ENCODE results near the gene SLC6A11. TPM values are rescaled to one million over a fixed set of nuclear protein-coding genes. Genes with fewer than 3 reads are reported as not detected.

Gene SLC6A11
- polyA plus RNA-seq, 12 donors = 0.08 to 0.81 (median 0.39) TPM; not detected in 6

- DNase-seq = no peak
Observed at GRCh38 chr3:10980312-10980711, 164.3 kb downstream of the SLC6A11 start.

DNA sequence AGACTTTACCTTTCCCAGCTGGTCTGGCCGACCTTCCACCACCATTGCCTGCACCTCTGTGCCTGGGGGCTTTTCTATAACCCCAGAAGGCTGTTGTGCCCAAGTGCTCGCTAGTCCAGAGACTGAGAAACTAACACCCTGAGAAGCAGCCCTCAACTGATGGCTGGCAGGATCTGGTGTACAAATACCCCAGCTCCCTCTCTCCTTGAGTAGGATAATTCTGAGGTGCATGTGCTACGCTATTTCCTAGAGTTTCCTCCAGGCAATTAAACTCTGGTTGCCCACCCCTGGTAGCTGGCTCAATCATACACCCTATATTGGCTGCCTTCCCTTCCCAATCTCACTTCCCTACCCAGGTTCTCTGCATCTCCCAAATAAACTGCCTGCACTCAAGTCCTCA lies 165.0 kb downstream of the SLC6A11 start:
- no peak for DNase-seq

- DNase-seq = no peak
Observed at GRCh38 chr3:10981961-10982360, 165.9 kb downstream of the SLC6A11 start.

DNA sequence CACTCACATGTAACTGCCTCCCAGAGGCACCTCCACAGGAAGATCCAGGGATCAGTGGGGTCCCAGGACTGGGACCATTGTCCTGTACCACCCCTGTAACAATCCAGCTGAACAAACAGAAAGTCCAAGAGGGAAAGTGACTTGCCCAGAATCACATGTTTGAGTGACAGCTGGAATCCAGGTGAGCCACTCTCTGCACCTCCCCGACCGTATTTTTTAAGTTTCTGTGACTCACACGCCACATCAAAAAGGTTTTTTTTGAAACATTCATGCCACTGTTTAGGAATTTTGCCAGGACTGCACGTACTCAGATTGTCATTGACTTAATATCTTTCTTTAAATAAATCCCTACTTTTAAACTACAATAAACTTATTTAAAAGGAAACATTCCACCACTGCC lies 166.8 kb downstream of the SLC6A11 start:
- DNase-seq = no peak

- peak; percentile 25 for DNase-seq
Observed at GRCh38 chr3:10983219-10983916, 167.3 kb downstream of the SLC6A11 start.

DNA sequence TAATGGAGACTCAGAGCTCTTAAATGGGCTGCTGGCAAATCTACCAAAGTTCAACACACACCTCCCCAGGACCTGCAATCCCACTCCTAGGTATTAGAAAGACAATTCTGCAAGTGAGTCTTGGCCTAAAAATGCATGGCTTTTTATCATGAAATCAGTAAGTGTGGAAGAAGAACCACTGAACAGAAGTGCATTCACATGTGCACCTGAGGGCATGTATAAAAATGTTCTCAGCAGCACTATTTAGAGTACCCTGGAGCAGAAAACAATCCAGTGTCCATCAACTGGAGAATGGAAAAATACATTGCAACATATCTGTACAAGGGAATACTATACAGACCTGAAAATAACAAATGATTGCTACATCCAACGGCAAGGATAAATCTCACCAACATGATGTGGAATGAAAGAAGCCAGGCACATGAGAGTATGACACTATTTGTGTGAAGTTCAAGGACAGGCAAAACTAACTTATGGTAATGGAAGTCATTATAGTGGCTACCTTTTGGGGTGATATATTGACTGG lies 168.4 kb downstream of the SLC6A11 start:
- no peak for DNase-seq

DNA sequence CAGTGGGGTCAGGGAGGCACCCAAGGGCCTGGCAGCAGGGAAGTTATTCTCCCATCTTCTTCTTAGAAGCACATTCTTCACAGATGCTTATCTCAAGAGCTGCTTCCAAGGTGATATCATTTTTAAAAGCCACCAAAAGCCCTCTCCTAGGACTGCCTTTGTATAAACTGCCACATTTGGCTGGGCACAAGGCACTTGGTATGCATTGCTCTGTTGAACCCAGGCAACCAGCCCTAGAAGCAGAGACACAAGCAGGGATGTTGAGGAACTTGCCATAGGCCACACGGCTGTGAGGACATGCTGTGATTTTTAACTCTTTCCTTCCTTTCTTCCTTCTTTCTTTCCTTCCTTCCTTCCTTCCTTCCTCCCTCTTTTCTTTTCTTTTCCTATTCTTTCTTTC lies 169.2 kb downstream of the SLC6A11 start:
- no peak for DNase-seq

- DNase-seq = no peak
Observed at GRCh38 chr3:10986592-10986991, 170.6 kb downstream of the SLC6A11 start.

DNA sequence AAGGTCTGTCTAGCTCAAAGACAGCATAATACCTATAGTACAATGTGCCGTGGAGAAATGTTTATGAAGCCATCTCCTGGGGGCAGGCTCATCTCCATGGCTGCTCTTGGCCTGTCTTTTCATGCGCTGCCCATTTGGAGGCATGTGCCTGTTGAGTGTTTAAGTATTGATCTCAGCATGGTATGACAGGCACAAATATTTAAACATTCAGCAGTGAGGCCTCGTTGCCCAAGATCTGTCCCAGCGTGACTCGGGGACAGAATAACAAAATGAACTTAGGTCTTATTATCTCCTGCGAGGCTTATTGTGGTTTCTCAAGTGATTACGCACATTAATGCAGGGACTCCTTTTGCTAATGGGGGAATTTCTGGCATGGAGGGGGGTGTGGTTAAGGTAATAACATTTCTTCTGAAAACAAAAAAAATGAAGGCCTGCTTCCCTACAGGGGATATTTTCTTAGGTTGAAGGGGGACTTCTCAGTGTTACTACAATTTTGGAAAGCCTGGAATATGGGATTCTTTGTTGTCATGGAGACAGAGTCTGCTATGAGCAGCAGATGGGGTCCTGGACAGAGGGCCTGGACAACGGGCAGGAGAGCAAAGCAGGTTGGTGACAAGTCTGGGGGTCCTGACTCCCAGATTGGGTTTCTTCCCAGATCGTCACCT lies 172.1 kb downstream of the SLC6A11 start:
- DNase-seq = no peak

- no peak for DNase-seq
Observed at GRCh38 chr3:10988991-10989484, 173.0 kb downstream of the SLC6A11 start.

Other genes with a start within 250 kb of the SLC6A11 start
- 1 to 10 TPM in 10 of 12 donors, under 1 TPM in 1, not detected in 1; 0.94 to 7.3 (median 2.8) TPM for gene SLC6A1, start 176.5 kb downstream of the SLC6A11 start, polyA plus RNA-seq (ENCODE audit: insufficient read length in 12 of 12)

Data from muscle of arm (tissue), 12 donors.